CD4-positive, alpha-beta T cell treated with Interleukin-12 subunit alpha and Interleukin-12 subunit beta, for 1 hour (primary cell): Measurements from ENCODE around the gene GLB1L3.

Experiments
- DNase-seq: peaks from one replicate; pipeline ENCODE4 v3.0.0-alpha.2; 2020

GLB1L3 gene, protein sequence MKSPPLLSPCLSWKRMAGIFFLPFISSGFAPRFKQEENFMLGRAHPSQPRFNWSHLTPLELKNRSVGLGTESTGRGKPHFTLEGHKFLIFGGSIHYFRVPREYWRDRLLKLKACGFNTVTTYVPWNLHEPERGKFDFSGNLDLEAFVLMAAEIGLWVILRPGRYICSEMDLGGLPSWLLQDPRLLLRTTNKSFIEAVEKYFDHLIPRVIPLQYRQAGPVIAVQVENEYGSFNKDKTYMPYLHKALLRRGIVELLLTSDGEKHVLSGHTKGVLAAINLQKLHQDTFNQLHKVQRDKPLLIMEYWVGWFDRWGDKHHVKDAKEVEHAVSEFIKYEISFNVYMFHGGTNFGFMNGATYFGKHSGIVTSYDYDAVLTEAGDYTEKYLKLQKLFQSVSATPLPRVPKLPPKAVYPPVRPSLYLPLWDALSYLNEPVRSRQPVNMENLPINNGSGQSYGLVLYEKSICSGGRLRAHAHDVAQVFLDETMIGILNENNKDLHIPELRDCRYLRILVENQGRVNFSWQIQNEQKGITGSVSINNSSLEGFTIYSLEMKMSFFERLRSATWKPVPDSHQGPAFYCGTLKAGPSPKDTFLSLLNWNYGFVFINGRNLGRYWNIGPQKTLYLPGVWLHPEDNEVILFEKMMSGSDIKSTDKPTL

DNA sequence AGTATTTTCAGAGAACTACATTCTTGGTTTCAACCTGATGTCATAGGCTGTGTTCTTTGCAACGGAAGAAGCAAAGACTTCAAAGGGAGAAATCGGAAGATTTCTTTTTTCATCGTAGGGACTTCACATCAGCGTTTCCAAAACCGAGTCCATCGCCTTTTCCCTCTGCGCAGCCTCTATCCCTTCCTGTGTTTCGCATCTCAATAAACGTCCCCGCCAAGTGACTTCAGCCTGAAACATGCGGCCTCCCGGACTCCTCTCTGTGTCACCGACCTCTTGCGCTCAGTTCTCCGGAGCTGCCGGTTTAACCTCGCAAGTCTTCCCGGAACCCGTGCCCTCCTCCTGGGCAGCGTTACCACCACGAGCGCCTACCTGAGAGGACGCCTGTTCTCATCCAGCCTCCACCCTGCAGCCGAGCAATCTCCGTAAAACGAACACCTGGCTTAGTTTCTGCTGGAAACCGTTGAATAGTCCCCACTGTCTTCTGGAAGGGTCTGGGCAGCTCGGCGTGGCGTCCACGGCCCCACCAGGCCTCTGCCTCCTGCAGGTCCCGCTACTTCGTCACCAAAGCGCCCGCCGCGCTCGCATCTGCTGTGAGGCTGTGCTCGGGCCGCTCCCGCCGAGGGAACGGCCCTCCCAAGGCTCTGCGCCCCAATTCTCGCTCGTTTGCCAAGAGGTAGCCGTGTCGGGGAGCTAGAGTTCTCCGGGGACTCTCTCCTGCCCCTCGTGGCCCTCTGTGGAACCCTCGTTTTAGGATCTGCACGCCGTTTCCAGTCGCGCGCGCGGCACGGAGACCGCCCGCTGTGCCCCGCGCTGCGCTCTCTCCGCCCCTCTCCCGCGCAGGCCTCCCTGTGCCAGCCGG is at the start of gene GLB1L3:
TSS of gene GLB1L3 (plus strand) at position 846 of the 862 bp plus-strand sequence. CDS start 362 bp downstream, outside the sequence.
- peak; percentile 82 for DNase-seq

DNA sequence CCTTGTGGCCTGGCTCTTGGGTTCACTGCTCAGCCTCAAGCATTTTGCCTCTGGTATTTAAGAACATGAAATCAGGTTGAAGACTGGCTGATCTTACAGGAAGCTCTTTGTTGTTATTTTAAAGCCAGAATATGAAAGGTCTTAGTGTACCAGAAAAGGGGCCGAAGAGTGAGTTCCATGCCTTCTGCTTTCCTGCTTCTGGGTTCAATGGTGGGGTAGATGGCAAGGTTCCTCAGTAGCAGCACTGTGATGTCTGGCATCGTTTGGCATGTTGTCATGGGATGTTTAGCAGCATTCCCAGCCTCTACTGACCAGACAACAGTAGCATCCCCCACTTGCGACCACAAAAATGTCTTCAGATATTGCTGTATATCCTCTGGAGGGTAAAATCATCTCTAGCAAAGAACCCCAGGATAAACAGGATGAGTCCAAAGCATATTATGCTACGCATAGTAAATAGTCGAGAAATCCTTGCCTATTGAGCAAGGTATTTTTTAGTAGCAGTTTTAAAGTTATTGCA is 49.3 kb upstream of the GLB1L3 start:
- no peak for DNase-seq

DNA sequence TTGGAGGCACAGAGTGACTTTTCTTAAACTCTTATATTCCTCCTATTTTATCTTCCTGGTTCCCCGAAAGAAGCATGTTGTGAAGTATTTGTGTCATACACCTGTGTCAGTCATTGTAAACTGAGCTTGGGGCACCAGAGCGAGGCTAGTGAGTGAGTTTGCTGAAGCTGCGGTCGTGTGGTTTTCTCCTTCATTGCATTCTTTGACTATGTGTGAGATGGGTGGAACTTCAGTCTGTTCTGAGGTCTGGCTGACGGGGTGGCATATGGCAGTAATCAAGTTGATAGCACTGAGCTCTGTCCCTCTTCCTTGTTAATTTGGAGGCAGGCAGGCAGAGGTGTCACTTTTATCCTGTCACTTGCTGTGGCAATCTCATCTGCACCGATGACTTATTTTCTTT is 47.6 kb upstream of the GLB1L3 start:
- peak; percentile 36 for DNase-seq

DNA sequence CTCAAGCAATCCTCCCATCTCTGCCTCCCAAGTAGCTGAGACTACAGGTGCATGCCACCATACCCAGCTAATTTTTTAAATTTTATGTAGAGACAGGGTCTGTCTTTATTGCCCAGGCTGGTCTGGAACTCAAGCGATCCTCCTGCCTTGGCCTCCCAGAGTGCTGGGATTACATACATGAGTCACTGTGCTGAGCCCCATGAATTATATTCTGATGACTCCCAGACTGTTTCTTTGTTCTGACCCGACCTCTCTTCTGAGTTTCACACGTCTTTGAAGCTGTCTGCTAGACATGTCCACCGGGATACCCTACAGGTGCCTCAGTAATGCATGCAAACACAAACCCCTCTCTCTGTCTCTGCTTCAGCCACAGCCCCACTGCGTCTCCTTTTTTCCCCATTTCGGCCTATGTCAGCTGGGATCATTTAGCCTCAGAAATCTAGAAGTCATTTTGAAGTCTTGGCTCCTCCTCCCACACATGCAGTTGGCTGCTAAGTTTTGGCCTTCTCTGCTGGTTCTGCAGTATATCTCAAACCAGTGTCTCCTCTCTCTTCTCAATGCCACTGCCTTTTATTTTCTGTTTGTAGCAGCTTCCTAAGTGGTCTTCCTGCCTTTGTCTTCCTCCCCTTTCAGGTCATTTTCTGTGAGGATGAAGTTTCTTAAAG is 46.9 kb upstream of the GLB1L3 start:
- no peak for DNase-seq

DNA sequence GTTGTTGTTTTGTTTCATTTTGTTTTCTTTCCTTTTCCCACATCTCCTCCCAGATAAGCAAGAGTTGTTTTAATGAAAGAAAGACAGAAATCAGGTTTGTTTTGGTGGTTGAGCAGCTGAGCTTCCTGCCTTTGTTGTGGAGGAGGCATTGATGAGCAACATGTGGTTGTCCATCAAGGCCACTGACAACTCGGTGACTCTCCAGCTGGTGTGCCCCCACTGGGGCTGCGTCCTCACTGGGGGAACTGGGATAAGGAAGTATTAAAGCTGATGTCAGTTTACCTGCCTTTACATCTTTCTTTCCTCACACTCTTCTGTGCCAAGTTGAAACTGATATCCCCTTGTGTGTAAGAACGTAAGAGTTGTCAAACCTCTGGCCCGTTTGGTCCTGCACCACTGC is 45.8 kb upstream of the GLB1L3 start:
- DNase-seq, result no peak

DNA sequence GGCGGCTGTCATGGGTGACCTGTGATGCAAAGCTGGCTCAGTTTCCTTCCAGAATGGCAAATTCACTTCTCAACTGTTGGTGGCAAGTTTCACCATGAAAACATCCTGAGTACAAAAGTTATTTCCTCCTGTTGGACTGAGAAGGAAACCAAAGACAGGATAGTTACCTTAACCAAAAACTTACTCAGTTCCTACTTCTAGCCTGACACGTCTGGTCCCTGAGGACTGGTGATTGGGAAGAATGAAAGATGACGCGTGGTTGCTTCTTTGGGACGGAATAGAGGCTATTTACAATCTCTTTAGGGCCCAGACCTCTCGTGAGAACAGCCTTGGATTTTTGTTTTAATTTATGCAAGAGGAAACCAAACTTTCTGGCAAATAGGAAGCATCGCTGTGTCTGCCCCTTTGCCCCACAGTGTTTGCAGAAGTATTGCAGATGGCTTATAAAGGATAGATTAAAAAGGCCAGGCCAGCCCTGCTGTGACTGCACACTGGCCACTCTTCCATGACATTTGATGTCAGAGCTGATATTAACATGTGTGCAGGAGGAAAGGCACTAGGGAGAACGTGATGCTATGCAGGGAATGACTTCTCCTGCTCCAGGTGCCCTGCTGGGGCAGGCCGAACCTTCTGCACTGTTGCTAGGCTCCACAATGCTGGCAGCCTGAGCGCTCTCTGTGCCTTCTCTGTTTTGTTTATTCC is 44.1 kb upstream of the GLB1L3 start:
- DNase-seq, result no peak

DNA sequence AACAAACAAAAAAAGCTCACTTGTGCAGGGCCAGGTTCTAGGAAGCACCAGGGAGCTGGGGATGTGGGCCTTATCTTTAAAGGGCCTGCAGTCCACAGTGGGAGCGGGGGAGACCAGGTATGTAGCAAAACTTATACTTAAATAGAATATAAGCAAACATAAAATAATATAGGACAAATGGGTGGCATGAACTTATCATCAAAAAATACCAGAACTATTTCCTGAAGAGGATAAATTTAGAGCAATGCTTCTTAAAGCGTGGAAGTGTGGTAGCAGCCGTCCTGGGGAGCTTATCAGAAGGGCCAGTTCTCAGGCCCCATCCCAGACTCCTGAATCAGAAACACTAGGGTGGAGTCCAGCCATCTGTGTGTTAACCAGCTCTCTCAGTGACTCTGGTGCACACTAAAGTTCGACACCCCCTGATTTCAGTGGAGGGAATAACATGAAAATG is 42.4 kb upstream of the GLB1L3 start:
- DNase-seq, result no peak

DNA sequence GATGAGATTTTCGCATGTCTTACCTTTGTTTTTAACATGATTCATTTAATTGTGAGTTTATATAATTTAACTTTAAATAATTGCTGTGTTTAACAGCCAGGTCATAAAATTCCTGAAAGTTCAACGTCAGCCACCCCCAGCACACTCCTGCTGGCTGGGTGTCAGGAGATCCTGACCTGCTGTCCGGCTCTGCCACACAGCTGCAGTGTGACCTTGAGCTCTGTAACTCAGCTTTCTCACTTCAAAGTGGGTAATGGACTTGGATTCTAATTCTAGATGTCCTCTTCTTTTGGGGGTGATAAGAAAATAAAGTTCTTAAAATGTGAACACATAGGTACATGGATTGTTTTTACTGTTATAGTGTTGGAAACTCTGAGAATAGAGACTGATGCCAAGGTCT is 40.8 kb upstream of the GLB1L3 start:
- no peak for DNase-seq

DNA sequence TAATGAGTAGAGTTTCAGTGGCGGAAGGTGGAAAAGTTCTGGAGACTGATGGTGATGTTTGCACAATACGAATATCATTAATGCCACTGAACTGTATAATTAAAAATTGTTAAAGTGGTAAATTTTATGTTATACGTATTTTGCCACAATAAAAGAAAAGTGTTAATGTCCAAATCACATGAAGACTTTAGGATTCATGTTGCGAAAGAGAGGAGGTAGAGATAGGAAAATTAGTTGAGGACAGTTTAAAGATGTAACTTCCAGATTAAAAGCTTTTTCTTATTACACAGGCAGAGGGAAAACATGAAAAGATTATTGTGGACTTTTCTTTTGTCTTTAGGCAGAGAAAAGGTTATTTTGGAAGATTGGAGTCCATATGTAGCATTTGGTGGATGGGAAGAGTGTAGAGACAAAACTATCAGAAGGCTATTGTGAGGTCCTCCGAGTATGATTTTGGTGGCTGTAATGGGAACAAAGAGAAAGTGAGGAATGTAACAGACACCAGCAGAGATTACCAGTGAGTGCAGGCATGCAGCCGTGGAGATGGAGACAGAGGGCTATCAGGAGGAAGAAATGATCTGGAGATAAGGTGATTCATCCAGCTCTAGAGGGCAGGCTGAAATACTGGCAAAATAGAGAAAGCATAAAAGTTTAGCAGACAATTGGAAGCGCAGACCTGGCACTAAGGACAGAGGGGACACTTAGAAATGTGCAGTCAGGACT is 39.2 kb upstream of the GLB1L3 start:
- DNase-seq, result no peak

DNA sequence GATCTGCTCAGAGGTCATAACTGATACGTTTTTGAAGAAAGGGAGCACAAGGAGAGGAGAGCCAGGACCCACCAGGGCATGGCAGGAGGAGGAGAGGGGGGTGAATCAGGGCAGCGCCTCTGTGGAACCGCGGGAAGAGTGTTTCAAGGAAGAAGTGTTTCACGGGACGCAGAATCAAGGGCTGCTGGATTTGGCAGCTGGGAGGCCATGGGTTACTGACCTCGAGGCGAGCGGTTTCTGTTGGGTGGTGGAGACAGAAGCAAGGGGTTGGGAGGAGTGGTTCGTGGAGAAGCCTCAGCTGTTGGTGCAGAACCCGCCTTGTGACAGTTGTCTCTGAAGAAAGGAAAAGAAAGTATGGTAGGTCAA is 38.6 kb upstream of the GLB1L3 start:
- no peak for DNase-seq

DNA sequence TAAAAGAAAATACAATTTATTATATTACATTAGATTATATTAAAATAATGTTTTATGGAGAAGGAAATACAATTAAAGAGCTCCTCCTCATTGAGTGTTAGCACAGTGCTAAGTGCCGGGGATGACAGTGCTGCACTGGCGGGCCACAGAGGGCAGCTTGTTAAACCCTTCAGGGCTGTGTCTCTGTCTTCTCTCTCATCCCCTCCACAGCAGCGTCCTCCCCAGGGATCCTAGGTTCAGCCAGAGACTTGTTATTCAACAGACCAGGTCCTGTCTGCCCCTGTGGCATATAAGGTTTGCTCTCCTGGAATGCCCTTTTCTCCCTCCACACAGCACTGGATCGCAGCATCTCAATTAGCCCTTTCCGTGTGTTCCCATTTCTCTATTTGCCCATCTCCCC is 37.2 kb upstream of the GLB1L3 start:
- no peak for DNase-seq

DNA sequence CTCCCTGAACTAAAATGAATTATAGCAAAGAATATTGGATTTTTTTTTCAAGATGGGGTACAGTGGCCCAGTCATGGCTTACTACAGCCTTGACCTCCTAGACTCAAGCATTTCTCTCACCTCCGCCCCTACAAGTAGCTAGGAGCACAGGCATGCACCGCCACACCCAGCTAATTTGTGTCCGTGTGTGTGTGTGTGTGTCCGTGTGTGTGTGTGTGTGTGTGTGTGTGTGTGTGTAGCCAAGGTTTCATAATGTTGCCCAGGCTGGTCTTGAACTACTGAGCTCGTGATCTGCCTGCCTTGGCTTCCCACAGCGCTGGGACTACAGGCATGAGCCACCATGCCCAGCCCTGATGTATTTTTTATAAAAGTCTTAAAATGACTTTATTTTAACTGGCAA is 35.6 kb upstream of the GLB1L3 start:
- DNase-seq, result no peak

DNA sequence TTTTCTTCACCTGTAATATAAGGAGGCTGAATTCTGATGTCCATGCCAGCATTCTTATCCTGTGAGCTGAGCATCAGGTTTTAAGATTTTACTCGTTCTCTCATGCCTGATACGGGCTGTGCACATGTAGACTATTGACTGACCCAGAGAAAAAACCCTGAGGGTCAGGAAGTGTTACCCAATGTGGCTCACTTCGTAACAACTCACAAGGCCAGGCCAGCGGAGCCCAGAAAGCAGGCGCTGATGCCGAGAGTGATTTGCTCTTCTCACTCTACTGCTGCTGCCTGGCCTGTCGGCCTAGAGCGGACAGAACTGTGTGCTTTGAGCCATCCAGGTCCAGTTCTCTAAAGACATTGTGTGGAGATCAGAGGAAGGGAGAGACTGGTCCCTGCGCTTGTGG is 33.8 kb upstream of the GLB1L3 start:
- DNase-seq, result no peak

DNA sequence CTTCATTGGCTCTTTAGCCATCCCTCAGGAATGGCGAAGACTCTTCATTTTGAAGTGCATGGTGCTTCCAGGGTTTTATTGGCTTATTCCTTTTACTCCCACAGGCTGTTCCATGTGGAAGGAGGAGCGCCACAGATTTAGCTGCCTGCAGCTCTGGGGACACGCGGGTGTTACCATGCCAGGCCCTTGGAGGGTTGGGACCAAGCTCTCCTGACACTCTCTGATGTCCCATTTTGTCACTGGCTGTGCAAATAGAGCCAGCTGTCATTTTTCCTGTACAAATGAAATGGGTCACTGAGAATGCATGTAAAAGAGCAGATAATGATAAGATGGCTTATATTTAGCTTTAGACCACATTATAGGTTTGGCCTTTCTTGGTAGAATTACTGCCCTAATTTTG is 32.3 kb upstream of the GLB1L3 start:
- DNase-seq, result no peak

DNA sequence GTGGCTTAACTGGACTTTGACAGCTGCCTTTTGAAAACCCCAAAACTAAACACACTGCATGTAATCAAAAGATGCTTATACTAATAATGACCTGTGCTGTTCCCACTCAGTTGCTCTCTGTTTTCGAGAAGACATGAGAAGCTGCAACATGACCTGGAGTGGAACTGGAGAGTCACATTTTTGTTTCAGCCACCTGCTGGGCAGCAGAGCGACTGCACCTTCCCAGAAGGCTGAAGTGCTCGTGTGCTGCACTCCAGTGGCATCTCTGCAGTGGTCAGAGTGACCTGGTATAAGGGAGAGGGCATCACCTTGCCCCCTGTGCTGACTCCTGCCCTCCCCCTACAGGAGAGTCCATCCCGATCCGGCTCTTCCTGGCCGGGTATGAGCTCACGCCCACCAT is 31.6 kb upstream of the GLB1L3 start:
- DNase-seq, result peak; percentile 36

DNA sequence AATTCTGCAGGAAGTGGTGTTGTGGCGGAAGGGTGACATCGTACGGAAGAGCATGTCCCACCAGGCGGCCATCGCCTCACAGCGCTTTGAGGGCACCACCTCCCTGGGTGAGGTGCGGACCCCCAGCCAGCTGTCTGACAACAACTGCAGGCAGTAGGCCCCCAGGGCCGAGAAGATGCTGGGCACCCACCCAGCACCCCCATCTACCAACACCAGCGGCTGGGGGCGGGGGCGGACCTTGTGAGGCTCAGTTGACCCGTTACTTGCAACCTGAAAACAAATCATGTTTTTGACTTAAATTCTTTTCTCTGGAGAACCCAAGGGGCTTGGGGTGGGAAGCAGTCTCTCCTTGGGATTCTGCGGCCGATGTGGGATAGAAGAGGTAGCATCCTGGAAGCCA is 30.7 kb upstream of the GLB1L3 start:
- DNase-seq, result no peak

DNA sequence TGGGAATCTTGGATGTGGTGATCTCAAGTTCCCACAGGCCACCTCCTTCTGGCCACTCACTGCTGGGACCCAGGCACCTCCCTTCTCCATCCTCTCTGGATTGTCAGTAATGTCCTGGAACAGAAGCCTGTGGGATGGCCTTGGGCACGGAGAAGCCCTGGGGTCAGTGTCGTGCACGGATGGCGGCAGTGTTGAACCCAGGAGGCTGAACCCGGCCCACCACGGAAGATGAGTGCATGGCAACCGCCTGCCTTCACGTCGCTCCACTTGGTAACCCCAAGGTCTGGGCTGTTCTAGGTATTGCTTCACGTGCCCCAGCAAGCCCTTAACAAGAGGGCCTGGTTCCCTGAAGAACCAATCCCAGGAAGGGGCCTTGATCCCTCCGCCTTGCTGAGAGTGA is 30.1 kb upstream of the GLB1L3 start:
- DNase-seq, result no peak

DNA sequence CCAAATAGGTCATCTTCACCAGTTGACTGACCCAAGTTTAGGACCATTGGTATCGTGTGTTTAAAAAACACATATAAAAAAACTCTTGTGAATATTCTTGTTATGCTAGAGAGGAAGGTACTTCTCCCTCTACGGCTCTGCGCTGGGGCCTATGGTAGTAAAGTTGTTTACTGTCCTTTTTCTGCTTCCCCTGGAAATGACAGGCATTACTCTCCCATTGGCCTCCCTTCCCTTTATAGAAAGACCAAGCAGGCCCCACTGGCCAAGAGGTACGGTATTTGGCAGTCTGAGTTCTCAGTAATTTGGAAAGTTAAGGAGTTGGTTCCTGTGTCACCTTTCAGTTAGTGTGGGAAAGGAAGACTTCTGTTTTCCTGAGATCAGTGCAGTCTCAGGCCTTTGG is 29.5 kb upstream of the GLB1L3 start:
- DNase-seq, result no peak

DNA sequence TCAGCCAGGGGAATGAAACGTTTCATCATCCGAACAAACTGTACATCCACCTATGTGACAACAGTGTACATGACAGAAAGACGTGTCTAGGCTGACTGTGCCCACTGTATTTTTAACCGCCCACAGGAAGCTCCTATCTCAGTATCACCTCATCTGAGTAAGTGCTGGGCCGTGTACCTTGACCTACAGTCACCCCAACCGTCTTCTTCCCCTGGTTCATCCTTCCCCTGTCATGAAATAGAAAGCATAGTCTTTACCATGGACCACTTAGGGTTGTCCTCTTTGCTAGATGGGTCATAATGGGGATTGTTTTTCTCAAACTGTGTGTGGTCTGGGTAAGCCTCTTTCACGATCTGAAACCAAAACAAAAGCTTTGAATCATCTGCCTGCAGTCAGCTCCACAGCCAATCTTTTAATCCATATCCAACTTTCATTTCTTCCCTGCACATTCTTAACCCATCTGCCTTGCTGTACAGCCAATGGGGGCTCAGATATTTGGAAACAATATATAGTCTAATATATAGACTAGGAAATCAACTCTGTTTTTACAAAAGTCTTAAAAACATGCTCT is 27.2 kb upstream of the GLB1L3 start:
- DNase-seq, result no peak

DNA sequence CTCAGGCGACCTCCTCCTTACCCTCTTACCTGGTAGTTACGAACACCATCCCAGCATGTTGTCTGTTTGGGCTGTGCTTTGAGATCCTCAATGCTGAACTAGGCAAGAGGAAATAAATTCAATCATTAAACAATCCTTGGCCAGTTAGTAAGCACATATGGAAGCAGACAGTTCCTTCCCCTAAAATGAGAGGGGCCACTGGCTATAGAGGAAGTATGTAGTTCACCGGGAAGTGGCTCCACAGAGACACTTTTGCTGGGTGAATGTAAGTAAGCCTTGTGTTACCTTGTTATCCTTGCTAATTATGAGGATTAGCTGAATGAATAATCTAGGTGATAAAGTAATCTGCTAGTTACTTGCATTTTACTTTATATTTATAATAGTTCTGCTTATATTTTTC is 25.9 kb upstream of the GLB1L3 start:
- no peak for DNase-seq

DNA sequence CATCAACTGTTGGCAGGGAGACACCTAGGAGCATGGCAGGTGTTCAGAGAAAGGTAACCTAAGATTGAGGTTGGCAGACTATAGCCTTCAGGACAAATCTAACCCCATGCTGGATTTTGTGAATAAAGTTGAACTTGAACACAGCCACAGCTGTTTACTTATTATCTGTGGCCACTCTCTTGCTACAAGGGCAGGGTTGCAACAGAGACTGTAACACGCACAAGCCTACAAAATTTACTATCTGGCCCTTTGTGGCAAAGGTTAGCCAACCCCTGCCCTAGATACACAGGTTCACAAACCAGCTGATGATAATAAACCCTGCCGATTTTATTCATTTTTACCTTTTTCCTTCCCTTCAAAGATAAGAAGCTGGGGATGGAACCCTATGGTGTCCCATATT is 25.5 kb upstream of the GLB1L3 start:
- DNase-seq, result no peak
